SIG-M5 treated with dmso at 0.1 percent for 504 hours (cell line): ENCODE results near the gene CTSK.

Experiments
- DNase-seq: peaks from one replicate; lab custom pipeline; 2025; ENCODE audit not compliant: unreplicated experiment; lab: John Stamatoyannopoulos, UW

Gene CTSK

DNA sequence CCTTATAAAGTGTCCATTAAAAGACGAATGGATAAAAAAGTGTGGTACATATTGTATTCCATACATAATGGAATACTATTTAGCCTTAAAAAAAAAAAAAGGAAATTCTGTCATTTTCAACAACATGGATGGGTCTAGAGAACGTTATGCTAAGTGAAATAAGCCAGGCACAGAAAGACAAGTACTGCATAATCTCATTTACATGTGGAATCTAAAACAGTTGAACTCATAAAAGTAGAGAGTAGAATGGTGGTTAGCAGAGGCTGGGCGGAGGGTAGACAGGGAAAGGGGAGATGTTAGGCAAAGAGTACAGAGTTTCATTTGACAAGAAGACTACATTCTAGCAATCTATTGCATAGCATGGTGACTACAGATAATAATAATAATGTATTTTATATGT, 45.0 kb downstream of the CTSK start:
- no peak for DNase-seq

DNA sequence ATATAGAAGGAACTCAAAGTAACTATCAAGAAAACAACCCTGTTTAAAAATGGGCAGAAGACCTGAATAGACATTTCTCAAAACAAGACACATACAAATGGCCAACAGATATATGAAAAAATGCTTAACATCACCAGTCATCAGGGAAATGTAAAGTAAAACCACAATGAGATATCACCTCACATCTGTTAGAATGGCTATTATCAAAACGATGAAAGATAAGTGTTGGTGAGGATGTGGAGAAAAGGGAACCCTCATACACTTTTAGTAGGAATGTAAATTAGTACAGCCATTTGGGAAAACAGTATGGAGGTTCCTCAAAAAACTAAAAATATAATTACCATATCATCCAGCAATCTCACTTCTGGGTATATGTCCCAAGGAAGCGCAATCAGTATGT, 45.5 kb downstream of the CTSK start:
- no peak for DNase-seq

DNA sequence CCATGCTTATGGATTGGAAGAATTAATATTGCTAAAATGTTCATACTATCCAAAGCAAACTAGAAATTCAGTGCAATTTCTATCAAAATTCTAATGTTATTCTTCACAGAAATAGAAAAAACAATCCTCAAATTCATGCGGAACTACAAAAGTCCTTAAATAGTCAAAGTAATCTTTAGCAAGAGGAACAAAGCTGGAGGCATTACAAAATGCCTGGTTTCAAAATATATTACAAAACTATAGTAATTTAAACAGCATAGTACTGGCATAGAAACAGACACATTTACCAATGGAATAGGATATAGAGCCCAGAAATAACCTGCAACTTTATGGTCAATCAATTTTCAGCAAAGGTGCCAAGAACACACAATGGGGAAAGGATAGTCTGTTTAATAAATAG, 46.3 kb downstream of the CTSK start:
- no peak for DNase-seq

DNA sequence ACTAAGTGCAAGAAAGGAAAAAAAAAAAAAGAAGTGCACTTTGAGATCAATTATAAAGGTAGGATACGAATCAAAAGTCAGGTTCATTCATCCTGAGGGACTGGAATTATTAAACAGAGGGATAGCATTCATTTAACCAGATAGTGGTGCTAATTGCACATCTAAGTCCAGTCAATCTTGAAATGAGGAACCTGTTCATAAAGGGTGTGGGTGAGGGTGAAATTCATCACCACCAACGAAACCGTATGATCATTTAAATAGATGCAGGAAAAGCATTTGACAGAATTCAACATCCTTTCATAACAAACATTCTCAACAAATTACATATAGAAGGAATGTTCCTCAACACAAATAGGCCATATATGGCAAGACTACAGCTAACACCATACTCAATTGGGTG, 48.0 kb downstream of the CTSK start:
- peak; percentile 17 for DNase-seq

DNA sequence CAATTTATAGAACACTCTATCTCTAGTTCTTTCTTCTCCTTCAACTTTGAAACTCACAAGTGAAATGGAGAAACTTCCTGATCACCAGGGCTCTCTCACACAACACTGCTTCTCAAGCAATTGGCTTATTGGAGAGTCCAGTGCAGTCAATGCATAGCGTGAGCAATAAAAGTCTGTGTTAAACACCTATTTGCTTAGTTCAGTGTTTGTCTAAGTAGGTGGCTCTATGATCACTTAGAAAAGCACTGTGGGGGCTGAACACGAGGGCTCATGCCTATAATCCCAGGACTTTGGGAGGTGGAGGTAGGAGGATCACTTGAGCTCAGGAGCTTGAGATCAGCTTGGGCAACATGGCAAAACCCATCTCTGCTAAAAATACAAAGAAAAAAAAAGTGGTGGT, 54.6 kb downstream of the CTSK start:
- no peak for DNase-seq

DNA sequence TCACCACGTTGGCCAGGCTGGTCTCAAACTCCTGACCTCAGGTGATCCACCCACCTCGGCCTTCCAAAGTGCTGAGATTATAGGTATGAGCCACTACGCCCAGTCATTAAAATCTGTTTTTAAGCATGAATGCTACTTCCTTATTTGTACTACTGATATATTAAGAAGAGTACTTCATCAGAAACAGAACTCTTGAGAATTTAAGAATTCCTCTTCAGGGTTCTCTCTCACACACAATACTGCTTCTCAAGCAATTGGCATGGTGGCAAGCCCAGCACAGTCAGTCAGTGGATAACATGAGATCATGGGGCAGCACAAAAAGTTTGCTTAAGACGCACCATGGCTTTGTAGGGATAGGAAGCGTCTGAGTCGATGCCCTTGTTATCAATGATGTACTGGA, 56.6 kb downstream of the CTSK start:
- no peak for DNase-seq

DNA sequence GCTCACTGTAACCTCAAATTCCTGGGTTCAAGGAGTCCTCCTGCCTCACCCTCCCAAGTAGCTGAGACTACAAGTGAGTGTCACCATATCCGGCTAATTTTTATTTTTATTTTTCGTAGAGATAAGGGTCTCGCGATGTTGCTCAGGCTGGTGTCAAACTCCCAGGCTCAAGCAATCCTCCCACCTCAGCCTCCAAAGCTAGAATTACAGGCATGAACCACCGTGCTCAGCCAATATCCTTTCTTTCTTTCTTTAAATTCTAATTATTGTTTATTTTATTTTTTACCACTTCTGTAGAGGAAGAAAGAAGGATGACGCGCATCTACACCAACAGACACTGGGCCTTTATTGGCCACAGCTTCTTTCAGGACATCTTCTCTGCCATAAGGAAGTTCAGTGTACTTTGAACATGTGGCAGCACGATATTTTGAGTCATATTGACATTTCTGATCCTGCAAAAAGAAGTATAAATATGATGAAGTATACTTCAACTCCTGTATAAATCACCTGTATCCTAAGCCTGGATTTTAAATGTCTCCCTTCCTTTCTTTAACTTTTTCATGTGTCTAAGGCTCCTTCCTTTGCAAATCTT, 58.2 kb downstream of the CTSK start:
- DNase-seq = no peak

DNA sequence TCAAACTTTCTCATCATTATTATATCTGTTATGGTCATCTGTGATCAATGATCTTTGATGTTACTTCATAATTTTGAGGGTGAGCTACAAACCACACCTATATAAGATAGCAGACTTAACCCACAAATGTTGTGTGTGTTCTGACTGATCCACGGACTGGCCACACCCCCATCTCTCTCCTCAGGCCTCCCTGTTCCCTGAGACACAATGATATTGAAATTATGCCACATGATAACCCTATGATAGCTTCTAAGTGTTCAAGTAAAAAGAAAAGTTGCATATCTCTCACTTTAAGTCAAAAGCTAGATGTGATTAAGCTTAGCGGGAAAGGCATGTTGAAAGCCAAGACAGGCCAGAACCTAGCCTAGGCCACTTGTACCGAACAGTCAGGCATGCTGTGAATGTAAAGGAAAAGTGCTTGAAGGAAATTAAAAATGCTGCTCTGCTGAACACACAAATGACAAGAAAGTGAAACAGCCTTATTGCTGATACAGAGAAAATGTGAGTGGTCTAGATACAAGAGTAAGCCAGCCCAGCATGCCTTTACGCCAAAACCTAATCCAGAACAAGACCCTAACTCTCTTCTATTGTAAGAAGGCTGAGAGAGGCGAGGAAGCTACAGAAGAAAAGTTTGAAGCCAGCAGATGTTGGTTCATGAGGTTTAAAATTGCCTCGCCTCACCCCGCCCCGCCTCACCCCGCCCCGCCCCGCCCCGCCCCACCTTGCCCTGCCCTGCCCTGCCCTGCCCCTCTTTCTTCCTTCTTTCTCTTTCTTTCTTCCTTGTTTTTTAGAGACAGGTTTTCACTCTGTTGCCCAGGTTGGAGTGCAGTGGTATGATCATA, 59.0 kb downstream of the CTSK start:
- no peak for DNase-seq
